Measurements from ENCODE around the gene GJA1. TPM values are rescaled to one million over a fixed set of nuclear protein-coding genes. Genes with fewer than 3 reads are reported as not detected.

GJA1 gene
- total RNA-seq, 1 donor from 2014 or later, result 286 TPM

- Mint-ChIP-seq H3K27ac (ENCODE audit: unreplicated experiment) (no peak overlapping the region), H3K36me3 (ENCODE audit: unreplicated experiment) (no peaks in the 10 kb centered on the region), H3K4me3 (ENCODE audit: unreplicated experiment) (no peak overlapping the region), H3K9me3 (ENCODE audit: unreplicated experiment) (no peaks in the 10 kb centered on the region), H3K27me3 (ENCODE audit: unreplicated experiment) (peaks cover 11% of the 10 kb centered on the region), H3K4me1 (ENCODE audit: unreplicated experiment) (no peaks in the 10 kb centered on the region)
- no peak for TF ChIP-seq CTCF (IDR thresholded peaks at IDR 0.05)
- DNase-seq (ENCODE audit: extremely low spot score, unreplicated experiment), result no peak
These were observed 37.3 kb upstream of the GJA1 start for GRCh38 chr6:121398127-121398526.

GRCh38 chr6:121399966-121400365, 35.5 kb upstream of the GJA1 start:
- no peak for DNase-seq (ENCODE audit: extremely low spot score, unreplicated experiment)
- no peak for TF ChIP-seq CTCF (IDR thresholded peaks at IDR 0.05)
- H3K4me3 Mint-ChIP-seq (ENCODE audit: unreplicated experiment), result no peak overlapping the region

GRCh38 chr6:121403964-121404363, 31.5 kb upstream of the GJA1 start:
- H3K27ac Mint-ChIP-seq (ENCODE audit: unreplicated experiment), result no peak overlapping the region
- H3K27me3 Mint-ChIP-seq (ENCODE audit: unreplicated experiment), result peaks cover 19% of the 10 kb centered on the region
- no peak overlapping the region for H3K4me3 Mint-ChIP-seq (ENCODE audit: unreplicated experiment)
- no peak for DNase-seq (ENCODE audit: extremely low spot score, unreplicated experiment)
- TF ChIP-seq CTCF (IDR thresholded peaks at IDR 0.05), result no peak
- no peaks in the 10 kb centered on the region for H3K4me1 Mint-ChIP-seq (ENCODE audit: unreplicated experiment)
- no peaks in the 10 kb centered on the region for H3K9me3 Mint-ChIP-seq (ENCODE audit: unreplicated experiment)
- no peaks in the 10 kb centered on the region for H3K36me3 Mint-ChIP-seq (ENCODE audit: unreplicated experiment)

More at GRCh38 chr6:121399966-121400365, 35.5 kb upstream of the GJA1 start:
- H3K27me3 Mint-ChIP-seq (ENCODE audit: unreplicated experiment), result peaks cover 13% of the 10 kb centered on the region
- no peaks in the 10 kb centered on the region for H3K4me1 Mint-ChIP-seq (ENCODE audit: unreplicated experiment)
- H3K36me3 Mint-ChIP-seq (ENCODE audit: unreplicated experiment), result no peaks in the 10 kb centered on the region
- no peaks in the 10 kb centered on the region for H3K9me3 Mint-ChIP-seq (ENCODE audit: unreplicated experiment)
- H3K27ac Mint-ChIP-seq (ENCODE audit: unreplicated experiment), result no peak overlapping the region

- TF ChIP-seq CTCF (IDR thresholded peaks at IDR 0.05), result no peak
- DNase-seq (ENCODE audit: extremely low spot score, unreplicated experiment), result no peak
- Mint-ChIP-seq H3K27ac (ENCODE audit: unreplicated experiment) (no peak overlapping the region), H3K36me3 (ENCODE audit: unreplicated experiment) (no peaks in the 10 kb centered on the region), H3K4me1 (ENCODE audit: unreplicated experiment) (no peaks in the 10 kb centered on the region), H3K4me3 (ENCODE audit: unreplicated experiment) (no peak overlapping the region), H3K27me3 (ENCODE audit: unreplicated experiment) (peaks cover 19% of the 10 kb centered on the region), H3K9me3 (ENCODE audit: unreplicated experiment) (no peaks in the 10 kb centered on the region)
These were observed 30.1 kb upstream of the GJA1 start for GRCh38 chr6:121405306-121405705.

- no peaks in the 10 kb centered on the region for H3K9me3 Mint-ChIP-seq (ENCODE audit: unreplicated experiment)
- DNase-seq (ENCODE audit: extremely low spot score, unreplicated experiment), result no peak
- no peak overlapping the region for H3K27ac Mint-ChIP-seq (ENCODE audit: unreplicated experiment)
- no peaks in the 10 kb centered on the region for H3K36me3 Mint-ChIP-seq (ENCODE audit: unreplicated experiment)
- H3K4me3 Mint-ChIP-seq (ENCODE audit: unreplicated experiment), result no peak overlapping the region
- TF ChIP-seq CTCF (IDR thresholded peaks at IDR 0.05), result no peak
- peaks cover 19% of the 10 kb centered on the region for H3K27me3 Mint-ChIP-seq (ENCODE audit: unreplicated experiment)
- no peaks in the 10 kb centered on the region for H3K4me1 Mint-ChIP-seq (ENCODE audit: unreplicated experiment)
These were observed 27.1 kb upstream of the GJA1 start for GRCh38 chr6:121408321-121408720.
